Glomerular visceral epithelial cell (primary cell): ENCODE measurements around the gene ZNF74.

Experiments
- DNase-seq: peaks from one replicate; pipeline ENCODE4 v3.0.0-alpha.2; 2016; ENCODE audit errors: extremely low spot score

ZNF74 gene

DNA sequence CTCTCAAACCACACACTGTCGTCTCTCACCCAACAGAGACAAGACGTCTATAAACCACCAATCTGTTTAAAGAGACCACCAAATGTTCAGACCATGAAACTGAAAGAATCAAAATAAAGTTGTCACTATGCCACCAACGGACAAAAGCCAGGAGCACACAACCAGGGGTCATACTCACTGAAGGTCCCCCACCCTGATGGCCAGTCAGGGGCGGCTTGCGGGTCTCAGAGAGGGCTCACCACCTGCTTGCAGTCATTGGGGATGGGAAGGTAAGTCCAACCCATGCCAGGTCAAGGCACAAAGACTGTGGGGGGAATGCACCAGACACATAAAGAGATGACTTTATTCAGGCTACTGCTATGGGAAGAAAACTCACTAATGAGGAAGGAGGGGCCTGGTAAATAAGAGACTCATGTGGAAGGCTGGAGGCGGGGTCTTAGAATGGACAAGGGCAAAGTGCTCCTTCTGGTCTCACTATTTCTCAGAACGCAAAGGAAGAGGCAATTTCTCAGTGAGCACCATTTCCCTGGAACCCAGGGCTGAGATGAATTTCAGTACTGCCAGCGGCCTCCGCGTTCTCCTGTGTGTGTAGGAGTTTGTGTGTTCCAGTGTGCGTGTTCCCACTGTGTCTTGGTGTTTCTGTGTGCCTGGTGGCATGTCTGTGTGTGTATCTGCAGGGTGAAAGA is 26.3 kb downstream of the ZNF74 start:
- no peak for DNase-seq

DNA sequence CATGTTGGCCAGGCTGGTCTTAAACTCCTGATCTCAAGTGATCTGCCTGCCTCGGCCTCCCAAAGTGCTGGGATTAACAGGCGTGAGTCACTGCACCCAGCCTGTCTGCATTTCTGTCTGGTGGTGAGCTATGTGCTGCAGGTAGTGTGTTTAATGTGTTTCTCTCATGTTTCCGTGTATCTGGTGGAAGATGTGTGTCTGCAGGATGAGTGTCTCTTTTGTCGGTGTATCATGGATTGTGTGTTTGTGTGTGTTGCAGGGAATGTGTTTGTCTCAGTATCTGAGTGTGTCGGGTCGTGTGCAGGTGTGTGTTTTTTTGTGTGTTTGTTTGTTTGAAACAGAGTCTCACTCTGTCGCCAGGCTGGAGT is 27.5 kb downstream of the ZNF74 start:
- no peak for DNase-seq

DNA sequence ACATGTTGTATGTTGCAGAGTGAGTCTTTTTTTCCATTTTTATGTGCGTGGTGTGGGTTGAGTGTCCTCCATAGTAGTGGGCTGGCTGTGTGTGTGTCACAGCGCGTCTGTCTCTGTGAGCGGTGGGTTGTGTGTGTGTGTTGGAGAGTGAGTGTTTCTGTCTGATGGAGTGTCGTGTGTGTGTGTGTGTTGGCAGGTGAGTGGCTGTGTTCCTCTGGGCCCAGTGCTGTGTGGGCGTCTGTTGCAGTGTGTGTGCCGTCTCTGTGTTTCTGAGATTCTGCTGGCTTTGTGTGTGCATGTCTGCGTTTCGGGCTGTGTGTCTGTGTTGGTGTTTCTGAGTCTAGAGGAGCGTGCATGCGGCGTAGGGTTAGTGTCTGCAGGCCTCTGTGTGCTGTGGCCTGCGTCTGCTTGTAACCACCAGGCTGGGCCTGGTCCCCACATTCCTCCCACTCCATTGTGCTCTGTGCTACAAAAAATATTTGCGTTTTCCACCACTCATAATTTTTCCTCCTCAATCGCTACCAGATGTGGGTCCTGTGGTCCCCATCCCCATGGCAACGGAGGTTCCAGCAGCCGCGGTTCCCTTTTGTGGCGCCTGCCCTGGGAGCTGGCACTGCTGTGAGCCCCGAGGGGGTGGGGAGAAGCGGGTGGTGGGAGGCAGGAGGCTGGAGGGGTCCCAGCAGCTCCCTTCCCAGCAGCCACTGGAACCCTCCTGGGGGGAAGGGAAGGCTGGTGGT is 28.5 kb downstream of the ZNF74 start:
- DNase-seq, result no peak

DNA sequence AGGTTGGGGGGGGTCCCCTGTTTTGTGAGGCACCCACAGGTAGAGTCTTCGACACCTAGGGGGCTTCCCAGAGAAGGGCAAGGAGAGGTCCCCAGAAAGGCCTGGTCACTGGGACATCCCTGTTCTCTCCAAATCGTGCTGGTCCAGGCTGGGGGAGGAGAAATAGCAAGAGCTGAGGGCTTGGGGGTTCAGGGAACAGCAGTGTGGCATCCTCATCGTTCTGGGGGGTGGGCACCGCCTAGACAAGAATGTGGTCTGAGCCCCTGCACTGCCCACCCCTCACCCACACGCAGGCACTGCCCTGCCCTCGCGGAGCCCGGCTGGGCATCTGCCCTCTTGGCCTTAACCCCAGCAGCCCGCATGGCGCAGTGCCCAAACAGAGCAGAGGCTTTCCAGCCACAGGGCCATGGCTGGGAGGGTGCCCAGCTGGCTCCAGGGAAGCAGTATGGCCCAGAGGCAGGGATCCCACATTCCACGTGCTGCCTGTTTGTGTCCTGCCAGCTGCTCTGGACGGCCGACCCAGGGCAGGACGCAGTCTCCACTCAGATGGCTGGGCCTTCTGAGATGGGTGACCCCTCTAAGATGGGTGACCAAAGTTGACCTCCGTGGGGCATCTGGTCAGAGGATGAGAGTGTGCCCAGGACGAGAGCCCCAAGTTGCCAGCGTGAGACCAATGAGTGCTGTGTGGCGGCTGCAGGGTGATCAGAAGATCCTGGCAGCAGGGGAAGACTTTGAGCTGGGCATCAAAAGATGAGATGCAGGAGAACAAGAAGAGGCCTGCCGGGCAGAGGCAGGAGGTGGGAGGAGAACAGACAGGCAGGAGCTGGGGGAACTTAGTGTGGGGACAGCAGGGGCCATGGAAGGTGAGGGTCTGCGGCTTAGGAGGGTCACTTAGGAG is 29.3 kb downstream of the ZNF74 start:
- DNase-seq, result no peak

DNA sequence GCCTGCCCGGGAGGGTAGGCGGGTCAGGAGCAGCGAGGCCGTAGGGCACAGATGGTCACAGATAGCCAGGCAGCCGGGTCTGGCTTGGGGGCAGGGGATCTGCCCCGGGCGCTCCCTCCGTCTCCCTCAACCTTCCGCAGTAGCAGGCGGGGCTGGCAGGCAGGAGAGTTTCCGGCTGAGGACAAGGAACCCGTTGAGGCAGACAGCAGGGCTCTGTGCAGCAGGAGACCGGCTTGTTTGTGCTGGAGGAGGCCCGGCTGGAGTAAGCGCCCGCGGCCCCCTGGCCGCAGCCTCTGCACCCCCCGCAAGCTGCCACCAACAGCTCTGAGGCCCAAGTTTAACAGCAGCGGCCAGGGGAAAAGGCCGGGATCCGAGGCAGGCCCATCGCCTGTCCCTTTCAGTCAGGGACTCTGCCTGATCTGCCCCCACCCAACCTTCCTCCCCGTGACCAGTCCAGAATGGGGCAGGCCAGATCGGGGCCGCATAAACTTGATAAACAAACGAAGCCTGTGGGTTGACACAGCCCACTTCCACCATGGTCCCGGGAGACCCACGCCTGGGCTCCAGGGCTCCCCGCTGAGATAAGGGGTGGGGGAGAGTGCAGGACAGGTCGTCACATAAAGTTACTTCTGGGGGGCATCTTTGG is 30.1 kb downstream of the ZNF74 start:
- no peak for DNase-seq

DNA sequence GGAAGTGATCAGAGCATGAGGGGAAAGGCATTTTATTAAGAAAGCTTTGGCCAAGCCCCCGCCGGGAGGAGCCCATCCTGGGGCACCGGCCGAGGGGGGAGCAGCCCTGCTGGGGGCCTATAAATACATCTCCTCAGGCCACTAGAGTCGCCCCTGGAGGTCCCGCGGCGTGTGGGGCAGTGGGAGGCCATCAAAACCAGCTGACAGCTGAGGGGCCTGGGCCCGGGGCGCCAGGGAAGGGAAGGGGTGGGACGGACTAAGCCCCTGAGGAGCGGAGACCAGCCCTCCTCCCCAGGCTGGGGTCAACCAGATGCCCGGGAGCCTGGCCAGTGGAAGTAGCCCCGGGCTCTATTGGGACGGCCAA is 30.6 kb downstream of the ZNF74 start:
- DNase-seq, result no peak

DNA sequence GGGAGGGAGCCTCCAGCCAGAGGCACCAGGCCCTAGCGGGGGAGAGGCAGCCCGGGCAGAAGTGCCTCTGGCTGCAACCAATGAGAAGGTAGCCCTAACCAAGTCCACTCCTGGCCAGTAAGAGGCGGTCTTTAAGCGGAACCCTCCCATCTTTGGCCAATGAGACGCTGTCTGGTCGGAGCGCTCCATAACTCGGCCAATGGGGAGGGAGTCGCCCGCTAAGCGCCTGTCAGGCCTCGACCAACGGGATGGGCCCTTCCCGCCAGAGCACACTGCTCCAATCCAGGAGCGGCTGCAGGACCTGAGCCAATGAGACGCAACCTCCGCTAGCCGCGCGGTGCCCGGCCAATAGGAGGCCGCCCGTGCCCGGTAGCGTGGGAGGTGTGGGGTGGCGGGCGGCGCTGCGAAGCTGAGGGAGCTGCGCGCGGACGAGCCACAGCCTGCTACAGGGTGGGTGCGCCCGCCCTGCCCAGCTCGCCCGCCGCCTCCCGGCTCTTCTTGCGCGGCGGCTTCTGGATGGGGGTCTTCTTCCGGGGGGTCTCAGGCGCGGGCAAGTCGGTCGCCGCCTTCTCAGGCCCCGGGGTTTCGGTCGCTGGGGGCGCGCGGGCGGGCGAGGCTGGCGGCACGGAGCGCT is 31.1 kb downstream of the ZNF74 start:
- DNase-seq, result no peak

DNA sequence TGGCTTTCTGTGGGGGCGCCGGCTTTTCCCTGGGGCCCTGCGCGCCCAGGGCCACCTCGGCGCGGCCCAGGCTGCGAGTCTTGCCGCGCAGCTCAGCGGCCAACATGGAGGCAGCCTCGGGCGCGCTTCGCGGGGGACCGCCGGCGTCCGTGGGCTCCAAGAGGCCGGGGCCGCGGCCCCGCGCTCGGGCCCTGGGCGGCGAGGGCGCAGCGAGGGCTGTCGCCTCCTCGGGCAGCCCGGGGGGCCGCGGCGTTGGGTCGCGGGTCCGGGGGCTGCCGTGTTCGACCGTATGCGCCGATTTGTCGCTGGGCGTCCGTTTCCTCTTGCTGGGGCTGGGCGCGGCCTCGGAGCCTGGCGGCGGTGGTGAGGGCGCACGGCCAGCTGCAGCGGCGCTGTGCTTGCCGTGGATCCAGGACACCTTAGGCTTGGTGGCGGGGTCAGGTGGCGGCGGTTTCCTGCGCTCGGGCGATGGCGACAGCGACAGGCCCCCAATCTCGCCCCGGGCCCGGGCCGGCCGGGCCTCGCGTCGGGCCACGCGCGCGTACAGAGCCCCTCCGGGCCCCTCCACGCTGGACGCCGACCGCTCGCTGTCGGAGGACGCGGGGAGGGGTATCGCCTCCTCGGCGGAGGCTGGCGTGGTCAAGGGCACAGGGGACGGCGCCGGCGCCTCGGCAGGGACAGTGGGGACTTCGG is 31.8 kb downstream of the ZNF74 start:
- DNase-seq, result no peak

DNA sequence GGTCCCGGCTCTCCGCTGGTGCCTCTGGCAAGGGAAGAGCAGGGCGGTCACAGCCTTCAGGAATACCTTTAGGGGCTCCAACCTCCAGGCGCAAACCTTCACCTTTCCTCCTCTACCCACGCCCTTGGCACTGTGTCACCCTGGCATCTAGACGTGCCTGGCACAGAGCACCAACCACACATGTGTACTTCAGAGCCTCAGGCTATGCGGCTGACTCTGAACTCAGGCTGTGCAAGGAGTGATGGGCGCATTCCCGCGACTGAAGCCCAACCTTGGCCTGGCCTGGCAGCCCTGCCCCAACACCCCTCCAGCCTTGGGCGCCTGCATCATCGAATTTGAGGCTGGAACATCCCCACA is 32.3 kb downstream of the ZNF74 start:
- no peak for DNase-seq

DNA sequence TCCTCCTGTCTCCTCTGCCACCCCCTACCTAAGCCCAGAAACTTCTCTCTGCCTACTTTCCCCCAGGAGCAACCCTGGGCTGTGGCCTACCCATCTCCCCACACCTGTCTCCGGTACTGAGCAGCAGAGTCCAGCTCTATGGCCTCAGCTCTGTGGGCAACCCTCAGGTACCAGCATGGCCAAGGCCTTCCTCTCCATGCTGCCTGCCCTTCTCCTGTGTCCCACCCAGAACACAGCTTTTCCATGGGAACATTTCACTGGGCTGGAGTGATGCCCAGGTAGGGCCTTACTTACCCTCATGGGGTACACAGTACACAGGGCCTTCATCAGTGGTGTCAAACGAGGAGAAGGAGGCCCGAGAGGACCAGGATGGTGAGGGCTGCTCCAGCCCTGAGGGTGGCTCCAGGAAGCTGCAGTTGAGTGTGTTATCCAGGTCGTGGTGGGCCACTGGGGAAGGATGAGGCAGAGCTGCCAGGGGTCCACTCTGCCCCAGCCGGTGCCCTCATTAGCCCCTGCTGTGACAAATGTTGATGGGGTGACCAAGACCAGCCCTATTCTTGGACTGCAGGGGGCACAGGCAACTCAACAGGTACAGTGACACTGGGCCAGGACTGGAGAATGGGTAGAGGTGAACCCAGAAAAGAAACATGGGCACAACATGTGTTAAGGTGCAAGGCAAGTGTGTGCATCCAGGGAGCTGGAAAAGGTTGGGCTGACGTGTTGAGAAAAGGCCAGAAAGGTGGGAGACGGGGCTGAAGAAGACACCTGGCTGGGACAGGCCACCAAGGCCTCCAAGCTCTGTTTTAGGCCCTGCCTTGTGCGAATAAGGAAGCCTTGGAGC is 33.4 kb downstream of the ZNF74 start:
- DNase-seq, result no peak

DNA sequence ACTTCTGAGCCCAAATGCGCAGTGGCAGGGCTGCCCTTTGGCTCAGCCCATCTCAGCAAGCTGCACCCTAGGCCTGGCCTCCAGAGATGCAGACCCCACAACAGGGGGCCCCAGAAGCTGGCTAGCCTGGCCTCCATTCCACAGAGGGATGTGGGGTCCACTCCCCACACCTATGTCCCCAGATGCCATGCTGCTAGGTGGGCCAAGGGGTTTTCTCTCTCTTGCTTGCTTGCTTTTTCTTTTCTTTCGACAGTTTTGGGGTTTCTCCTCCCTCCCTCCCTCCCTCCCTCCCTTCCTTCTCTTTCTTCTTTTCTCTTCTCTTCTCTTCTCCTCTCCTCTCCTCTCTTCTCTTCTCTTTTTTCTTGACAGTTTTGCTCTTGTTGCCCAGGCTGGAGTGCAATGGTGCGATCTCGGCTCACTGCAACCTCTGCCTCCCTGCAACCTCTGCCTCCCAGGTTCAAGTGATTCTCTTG is 34.0 kb downstream of the ZNF74 start:
- no peak for DNase-seq

DNA sequence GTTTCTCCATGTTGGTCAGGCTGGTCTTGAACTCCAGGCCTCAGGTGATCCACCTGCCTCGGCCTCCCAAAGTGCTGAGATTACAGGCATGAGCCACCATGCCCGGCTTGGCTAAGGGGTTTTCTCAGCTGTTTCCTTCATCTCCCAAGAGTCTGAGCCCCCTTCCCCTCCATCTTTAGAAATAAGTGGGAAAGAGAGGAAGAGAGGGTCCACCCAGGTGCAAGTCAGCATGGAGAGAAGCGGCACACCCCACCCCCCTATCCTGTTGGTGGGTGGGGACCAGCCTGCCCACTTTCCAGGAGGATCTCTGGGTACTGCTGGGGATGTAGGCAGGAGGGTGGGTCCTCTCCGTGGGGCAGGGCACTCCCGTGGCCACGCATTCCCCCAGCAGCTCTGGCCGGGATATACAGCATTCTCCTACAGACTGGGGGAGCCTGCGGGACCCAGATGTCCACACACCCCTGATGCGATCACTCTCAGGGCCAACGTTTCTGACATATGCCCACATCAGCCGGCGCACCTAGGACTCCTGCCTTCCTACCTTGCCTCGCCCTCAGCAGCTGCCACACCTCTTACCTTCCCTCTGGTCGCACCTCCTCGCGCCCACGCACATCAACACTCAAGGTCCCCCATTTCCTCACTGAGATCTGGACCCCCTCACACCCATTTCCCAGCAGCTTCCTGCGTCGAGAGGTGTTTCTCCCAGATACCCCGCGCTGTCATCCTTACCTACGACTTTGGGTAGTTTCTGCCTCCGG is 34.7 kb downstream of the ZNF74 start:
- no peak for DNase-seq

DNA sequence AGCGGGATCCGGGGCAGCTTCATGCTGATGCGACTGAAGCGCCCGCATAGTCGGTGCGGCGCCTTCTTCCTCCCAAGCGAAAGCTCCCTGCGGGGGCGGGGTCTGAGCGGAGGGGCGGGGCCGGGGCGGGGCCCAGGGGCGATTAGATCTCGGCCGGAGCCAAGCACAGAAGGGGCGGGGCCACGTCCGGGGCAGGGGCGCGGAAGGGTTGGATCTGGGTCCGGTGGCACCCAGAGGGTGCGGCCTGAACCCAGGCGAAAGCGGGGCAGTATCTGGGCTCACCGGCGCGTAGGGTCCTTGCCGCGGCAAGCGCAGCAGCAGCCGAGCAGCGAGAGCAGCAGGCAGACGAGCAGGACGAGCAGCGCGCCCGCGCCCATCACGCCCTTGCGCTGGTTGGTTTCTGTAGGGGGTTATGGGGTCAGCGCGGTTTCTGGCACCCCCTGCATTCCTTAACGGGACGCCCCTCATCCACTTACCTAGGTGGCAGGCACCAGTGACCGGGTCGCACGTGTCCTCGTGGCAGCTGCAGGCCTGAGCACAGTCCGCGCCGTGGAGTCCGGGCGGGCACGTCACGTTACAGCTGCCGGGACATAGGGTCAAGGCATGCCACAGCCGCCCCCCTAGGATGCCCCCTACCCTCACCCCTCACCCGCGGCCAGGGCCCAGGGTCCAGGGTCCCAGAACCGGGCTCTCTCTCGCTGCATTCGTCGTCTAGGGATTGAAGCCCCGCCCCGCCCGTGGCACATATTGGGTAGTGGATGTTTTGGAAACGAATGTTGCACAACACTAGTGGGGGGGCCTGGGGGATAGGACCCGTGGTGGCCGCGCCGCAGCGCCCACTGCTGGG is 35.5 kb downstream of the ZNF74 start:
- DNase-seq, result no peak

DNA sequence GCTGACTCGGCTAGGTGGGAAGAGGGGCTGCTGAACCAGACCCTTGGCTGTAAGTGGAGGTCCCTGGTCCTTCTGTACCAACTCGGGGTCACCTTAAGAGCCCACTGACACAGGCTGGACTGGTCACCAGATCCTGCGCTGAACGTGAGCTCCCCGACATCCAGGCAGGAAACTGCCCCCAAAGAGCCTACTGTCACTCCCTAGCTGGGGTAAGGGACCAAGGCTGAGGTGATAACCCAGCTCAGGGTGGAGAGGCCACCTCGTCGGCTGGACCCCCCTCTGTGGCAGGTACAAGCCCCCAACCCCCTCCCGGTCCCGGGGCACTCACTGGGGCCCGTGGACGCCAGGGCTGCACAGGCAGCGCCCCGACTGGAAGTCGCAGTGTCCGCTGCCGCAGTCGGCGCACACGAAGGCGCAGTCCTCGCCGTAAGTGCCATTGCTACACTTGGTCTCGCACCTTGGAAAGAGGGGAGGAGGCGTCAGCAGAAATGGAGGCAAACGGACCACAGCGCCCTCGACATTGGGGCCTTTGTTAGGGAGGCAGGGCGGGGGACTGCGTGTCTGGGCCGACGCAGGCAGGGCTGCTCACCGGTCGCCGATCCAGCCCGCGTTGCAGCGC is 36.3 kb downstream of the ZNF74 start:
- no peak for DNase-seq

DNA sequence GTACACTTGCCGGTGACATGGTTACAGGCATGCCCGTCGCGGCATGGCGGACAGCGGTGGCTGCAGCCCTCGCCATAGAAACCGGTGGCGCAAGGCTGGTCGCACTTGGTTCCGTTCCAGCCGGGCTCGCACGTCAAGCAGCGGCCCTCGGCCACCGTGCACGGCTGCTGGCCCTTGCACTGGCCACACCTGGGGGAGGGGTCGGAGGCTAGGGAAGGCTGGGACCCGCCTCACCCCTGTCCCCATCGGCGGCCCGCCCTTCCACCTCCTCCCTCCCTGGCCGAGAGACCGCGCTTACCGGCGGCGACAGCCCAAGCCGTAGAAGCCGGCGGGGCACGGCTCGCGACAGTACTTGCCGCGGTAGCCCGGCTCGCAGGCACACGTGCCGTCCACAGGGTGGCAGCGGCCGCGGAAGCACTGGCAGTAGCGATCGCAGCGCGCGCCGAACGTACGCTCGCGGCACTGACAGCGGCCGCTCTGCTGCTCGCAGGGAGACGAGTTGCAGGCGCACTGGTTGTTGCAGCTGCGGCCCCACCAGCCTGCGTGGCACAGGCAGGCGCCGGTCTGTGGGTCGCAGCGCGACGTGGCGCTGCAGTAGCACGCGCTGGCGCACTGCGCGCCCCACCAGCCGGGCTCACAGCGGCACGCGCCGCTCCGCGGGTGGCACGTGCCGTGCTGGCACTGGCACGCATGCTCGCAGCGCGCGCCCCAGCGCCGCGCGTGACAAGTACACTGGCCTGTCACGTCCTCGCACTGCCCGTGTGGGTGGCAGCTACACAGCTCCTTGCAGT is 37.0 kb downstream of the ZNF74 start:
- DNase-seq, result no peak

DNA sequence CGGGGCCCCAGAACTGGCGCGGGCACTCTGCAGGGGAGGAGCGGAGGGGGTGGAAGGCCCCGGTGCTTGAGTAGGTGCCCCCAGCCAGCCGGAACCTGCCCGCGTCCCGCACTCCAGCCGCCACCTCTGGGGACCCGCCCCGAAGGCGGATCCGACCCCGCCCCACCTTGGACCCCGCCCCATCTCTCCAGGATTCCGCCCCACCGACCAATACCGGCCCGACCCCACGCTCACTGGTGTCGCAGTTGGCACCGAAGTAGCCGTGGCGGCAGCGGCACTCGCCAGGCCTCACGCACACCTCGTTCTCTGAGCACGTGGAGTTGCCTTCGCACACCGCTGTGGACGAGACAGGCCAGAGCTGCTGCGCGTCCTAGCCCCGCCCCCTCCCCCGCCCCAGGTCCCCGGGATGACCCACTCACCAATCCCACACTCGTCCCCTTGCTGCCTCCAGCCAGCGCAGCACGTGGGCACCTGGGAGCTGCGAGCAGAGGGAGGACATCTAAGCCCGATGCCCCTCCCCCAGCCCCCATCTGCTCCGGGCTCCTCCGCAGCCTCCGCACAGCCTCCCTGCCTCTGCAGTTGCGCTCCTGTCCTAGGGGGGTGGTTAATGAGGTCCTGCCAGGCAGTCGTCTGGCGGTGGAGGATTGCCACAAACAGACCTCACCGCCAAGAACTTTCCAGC is 37.7 kb downstream of the ZNF74 start:
- DNase-seq, result no peak

DNA sequence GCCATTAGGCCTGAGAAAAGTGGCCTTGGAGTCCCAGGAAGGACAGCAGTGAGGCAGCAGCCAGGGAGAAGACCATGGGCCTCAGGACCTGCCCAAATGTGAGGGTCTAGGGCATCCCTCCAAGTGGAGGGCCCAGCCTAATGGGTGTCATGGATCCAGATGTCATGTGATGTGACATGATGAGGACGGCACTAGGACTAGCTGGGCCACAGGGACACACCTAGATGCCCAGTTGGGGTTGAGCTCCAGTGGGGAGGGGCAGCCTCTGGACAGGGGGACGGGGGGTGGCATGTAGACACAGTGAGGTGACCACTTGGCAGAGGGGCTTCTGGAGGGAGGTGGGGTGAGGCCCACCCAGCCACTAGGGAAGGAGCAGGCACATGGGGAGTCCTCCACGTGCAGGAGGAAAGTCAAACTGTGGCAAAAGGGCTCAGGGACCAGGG is 38.3 kb downstream of the ZNF74 start:
- DNase-seq, result no peak
